NCI-H510A (cell line): ENCODE data around the gene RNF169.
A peak's percentile ranks its signal among the peaks of the same experiment; 100 is the strongest.
"Not testable (repeated sequence)": the region's sequence is repeated elsewhere in the genome, so short reads cannot be mapped to it uniquely, and the experiment has no call there.

Experiments used
- DNase-seq: peaks from one replicate; lab custom pipeline; 2025; lab: John Stamatoyannopoulos, UW

RNF169 gene

GRCh38 chr11:74730571-74731260 lies 17.9 kb upstream of the RNF169 start:
- DNase-seq = no peak

GRCh38 chr11:74731301-74732094 lies 17.2 kb upstream of the RNF169 start, which contains the start of gene CHRDL2:
Gene CHRDL2, minus strand, starts transcription at chr11:74731426. Its CDS starts 538 bp downstream, at chr11:74730888.
- no peak for DNase-seq

GRCh38 chr11:74734559-74734925 lies 14.1 kb upstream of the RNF169 start:
- DNase-seq = no peak

GRCh38 chr11:74735365-74735928 lies 13.2 kb upstream of the RNF169 start:
- no peak for DNase-seq

- no peak for DNase-seq
These were observed 12.6 kb upstream of the RNF169 start for GRCh38 chr11:74736031-74736430.

GRCh38 chr11:74739546-74740270 lies 8.9 kb upstream of the RNF169 start:
- DNase-seq = no peak

GRCh38 chr11:74742070-74742469 lies 6.6 kb upstream of the RNF169 start:
- DNase-seq = no peak

GRCh38 chr11:74743640-74744039 lies 5.0 kb upstream of the RNF169 start:
- DNase-seq = no peak

GRCh38 chr11:74744277-74744676 lies 4.4 kb upstream of the RNF169 start:
- no peak for DNase-seq

GRCh38 chr11:74746868-74747267 lies 1.8 kb upstream of the RNF169 start:
- no peak for DNase-seq

- peak; percentile 45 for DNase-seq
These were observed 697 bp downstream of the RNF169 start for GRCh38 chr11:74749127-74749964.

GRCh38 chr11:74749965-74750296 lies 1.3 kb downstream of the RNF169 start:
- no peak for DNase-seq

- not testable (repeated sequence) for DNase-seq
These were observed 1.9 kb downstream of the RNF169 start for GRCh38 chr11:74750598-74750997.

GRCh38 chr11:74751303-74751702 lies 2.7 kb downstream of the RNF169 start:
- DNase-seq = no peak

GRCh38 chr11:74754507-74755252 lies 6.0 kb downstream of the RNF169 start:
- no peak for DNase-seq

GRCh38 chr11:74755395-74755995 lies 6.8 kb downstream of the RNF169 start:
- no peak for DNase-seq

GRCh38 chr11:74756571-74756970 lies 7.9 kb downstream of the RNF169 start:
- DNase-seq = no peak

GRCh38 chr11:74766905-74767304 lies 18.3 kb downstream of the RNF169 start:
- DNase-seq = no peak

- DNase-seq = not testable (repeated sequence)
These were observed 19.6 kb downstream of the RNF169 start for GRCh38 chr11:74768172-74768651.

GRCh38 chr11:74769055-74769707 lies 20.5 kb downstream of the RNF169 start:
- DNase-seq = no peak
